ENCODE data around the gene KIF15. TPM values are rescaled to one million over a fixed set of nuclear protein-coding genes. Genes with fewer than 3 reads are reported as not detected.

KIF15 gene
- polyA plus RNA-seq, 3 donors, result 0.15 to 0.16 TPM; not detected in 1

DNA sequence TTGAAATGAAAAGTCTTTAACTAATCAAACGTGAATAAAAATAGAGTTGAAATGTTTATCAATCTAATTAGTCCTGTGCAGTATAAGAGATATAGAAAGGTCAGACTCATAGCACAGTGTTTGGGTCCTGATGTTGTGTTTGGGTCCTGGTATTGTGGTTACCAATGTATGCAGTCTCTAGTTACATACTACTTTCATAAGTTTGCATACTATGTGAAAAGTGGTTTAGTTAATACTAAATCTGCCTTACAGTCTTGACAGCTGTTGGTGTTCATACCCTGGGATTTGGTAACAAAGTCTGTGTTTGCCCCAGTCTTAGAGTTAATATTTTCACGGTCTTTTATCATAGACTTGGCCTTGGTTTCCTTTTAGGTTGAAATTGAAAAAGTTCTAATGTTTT, 41.7 kb downstream of the KIF15 start:
- no peaks in the 10 kb centered on the region for H3K79me2 ChIP-seq (ENCODE audit: insufficient read depth, low read length)
- WGBS (ENCODE audit: insufficient coverage), result no CpG with 5 or more reads among the region's 2 CpGs
- no peak overlapping the region for H3K27ac ChIP-seq (ENCODE audit: low read depth in 1 of 2, low read length in 2 of 2)
- H3K27ac Mint-ChIP-seq, result no peak overlapping the region
- no peak overlapping the region for H3K4me3 ChIP-seq (replicated peaks in 1 of 3; ENCODE audit: low read depth in 2 of 3, low read length in 3 of 3)
- H3K9me3 ChIP-seq (replicated peaks in 1 of 2; ENCODE audit: control insufficient read depth in 1 of 2, insufficient read depth in 1 of 2, low read length in 2 of 2), result no peaks in the 10 kb centered on the region
- TF ChIP-seq, protein P1, sequence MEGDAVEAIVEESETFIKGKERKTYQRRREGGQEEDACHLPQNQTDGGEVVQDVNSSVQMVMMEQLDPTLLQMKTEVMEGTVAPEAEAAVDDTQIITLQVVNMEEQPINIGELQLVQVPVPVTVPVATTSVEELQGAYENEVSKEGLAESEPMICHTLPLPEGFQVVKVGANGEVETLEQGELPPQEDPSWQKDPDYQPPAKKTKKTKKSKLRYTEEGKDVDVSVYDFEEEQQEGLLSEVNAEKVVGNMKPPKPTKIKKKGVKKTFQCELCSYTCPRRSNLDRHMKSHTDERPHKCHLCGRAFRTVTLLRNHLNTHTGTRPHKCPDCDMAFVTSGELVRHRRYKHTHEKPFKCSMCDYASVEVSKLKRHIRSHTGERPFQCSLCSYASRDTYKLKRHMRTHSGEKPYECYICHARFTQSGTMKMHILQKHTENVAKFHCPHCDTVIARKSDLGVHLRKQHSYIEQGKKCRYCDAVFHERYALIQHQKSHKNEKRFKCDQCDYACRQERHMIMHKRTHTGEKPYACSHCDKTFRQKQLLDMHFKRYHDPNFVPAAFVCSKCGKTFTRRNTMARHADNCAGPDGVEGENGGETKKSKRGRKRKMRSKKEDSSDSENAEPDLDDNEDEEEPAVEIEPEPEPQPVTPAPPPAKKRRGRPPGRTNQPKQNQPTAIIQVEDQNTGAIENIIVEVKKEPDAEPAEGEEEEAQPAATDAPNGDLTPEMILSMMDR (IDR thresholded peaks at IDR 0.05), result no peak
- H3K9ac ChIP-seq (ENCODE audit: insufficient read depth, low read length, poor library complexity, severe bottlenecking), result no peak overlapping the region
- peaks cover 6% of the 10 kb centered on the region for H3K4me1 Mint-ChIP-seq
- H3K4me3 Mint-ChIP-seq, result no peak overlapping the region
- H3K9me3 Mint-ChIP-seq, result no peaks in the 10 kb centered on the region
- intact Hi-C loops (cut with micrococcal nuclease), result no loop called here
- no peak for DNase-seq
- no peaks in the 10 kb centered on the region for H3K27me3 ChIP-seq (ENCODE audit: control insufficient read depth in 2 of 2, insufficient read depth in 2 of 2, low read length in 2 of 2)
- peaks cover 53 to 90% of the 10 kb centered on the region in 2 donors for H3K36me3 Mint-ChIP-seq
- H2AFZ ChIP-seq (ENCODE audit: insufficient read depth, low read depth, low read length, poor library complexity, severe bottlenecking), result no peak overlapping the region
- peaks cover 0 to 3% (median 0%) of the 10 kb centered on the region in 3 donors for H3K27me3 Mint-ChIP-seq (ENCODE audit: low read depth in 3 of 3)
- no peaks in the 10 kb centered on the region for H4K20me1 ChIP-seq (ENCODE audit: insufficient read depth, low read length)
- no peaks in the 10 kb centered on the region for H3K4me1 ChIP-seq (ENCODE audit: control insufficient read depth in 1 of 2, insufficient read depth in 2 of 2, low read length in 2 of 2)
- H3K36me3 ChIP-seq (replicated peaks in 1 of 2; ENCODE audit: control insufficient read depth in 1 of 2, insufficient read depth in 2 of 2, low read length in 2 of 2), result peaks cover 51 to 82% of the 10 kb centered on the region in 2 donors
- no peak overlapping the region for H3K4me2 ChIP-seq (replicated peaks; ENCODE audit: extremely low read depth, low read length, poor library complexity, severe bottlenecking)

DNA sequence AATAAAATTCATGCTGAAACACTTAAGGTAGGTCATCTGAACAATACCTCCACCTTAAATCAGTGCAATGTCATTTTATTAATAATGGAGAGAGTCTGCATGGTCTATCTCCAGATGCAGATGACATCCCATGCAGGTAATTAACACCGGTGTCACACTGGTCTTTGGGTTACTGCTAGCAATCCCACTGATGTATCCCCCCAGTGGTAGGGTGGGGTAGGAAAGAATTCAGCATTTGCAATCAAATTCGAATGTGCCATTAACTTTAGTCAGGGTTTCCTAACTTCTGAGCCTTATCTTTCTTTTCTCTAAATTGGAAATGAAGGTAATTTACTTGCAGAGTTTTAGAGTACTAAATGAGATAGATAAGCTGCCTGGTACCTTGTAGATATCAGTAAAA, 44.4 kb downstream of the KIF15 start:
- no peak for DNase-seq
- Histone ChIP-seq H3K4me1 (ENCODE audit: control insufficient read depth in 1 of 2, insufficient read depth in 2 of 2, low read length in 2 of 2) (no peaks in the 10 kb centered on the region), H4K20me1 (ENCODE audit: insufficient read depth, low read length) (no peaks in the 10 kb centered on the region), H3K36me3 (replicated peaks in 1 of 2; ENCODE audit: control insufficient read depth in 1 of 2, insufficient read depth in 2 of 2, low read length in 2 of 2) (peaks cover 53 to 85% of the 10 kb centered on the region in 2 donors), H2AFZ (ENCODE audit: insufficient read depth, low read depth, low read length, poor library complexity, severe bottlenecking) (no peak overlapping the region), H3K9ac (ENCODE audit: insufficient read depth, low read length, poor library complexity, severe bottlenecking) (no peak overlapping the region), H3K4me3 (replicated peaks in 1 of 3; ENCODE audit: low read depth in 2 of 3, low read length in 3 of 3) (no peak overlapping the region), H3K79me2 (ENCODE audit: insufficient read depth, low read length) (no peaks in the 10 kb centered on the region), H3K27me3 (ENCODE audit: control insufficient read depth in 2 of 2, insufficient read depth in 2 of 2, low read length in 2 of 2) (no peaks in the 10 kb centered on the region), H3K4me2 (replicated peaks; ENCODE audit: extremely low read depth, low read length, poor library complexity, severe bottlenecking) (no peak overlapping the region), H3K9me3 (replicated peaks in 1 of 2; ENCODE audit: control insufficient read depth in 1 of 2, insufficient read depth in 1 of 2, low read length in 2 of 2) (no peaks in the 10 kb centered on the region), H3K27ac (ENCODE audit: low read depth in 1 of 2, low read length in 2 of 2) (no peak overlapping the region)
- H3K36me3 Mint-ChIP-seq, result peaks cover 54 to 82% of the 10 kb centered on the region in 2 donors
- intact Hi-C loops (cut with micrococcal nuclease), result no loop called here
- TF ChIP-seq, protein P1 (IDR thresholded peaks at IDR 0.05), result no peak
- H3K27ac Mint-ChIP-seq, result no peak overlapping the region
- peaks cover 6% of the 10 kb centered on the region for H3K4me1 Mint-ChIP-seq
- H3K4me3 Mint-ChIP-seq, result no peak overlapping the region
- WGBS (ENCODE audit: insufficient coverage), result no CpG with 5 or more reads among the region's 2 CpGs
- peaks cover 0 to 1% (median 0%) of the 10 kb centered on the region in 3 donors for H3K27me3 Mint-ChIP-seq (ENCODE audit: low read depth in 3 of 3)
- H3K9me3 Mint-ChIP-seq, result no peaks in the 10 kb centered on the region
